ENCODE data around the gene MBNL1.

MBNL1 gene

GRCh38 chr3:152299249-152299976, 30.7 kb downstream of the MBNL1 start:
- no peak for DNase-seq

GRCh38 chr3:152300029-152300731, 31.5 kb downstream of the MBNL1 start:
- no peak for DNase-seq

- DNase-seq, result no peak
Observed at GRCh38 chr3:152301745-152302181, 33.0 kb downstream of the MBNL1 start.

- peak; percentile 50 for DNase-seq
Observed at GRCh38 chr3:152302521-152303021, 33.8 kb downstream of the MBNL1 start.

- no peak for DNase-seq
Observed at GRCh38 chr3:152304160-152304559, 35.4 kb downstream of the MBNL1 start.

- DNase-seq, result no peak
Observed at GRCh38 chr3:152305075-152305474, 36.3 kb downstream of the MBNL1 start.

- DNase-seq, result no peak
Observed at GRCh38 chr3:152307829-152308474, 39.2 kb downstream of the MBNL1 start.

GRCh38 chr3:152308475-152308844, 39.7 kb downstream of the MBNL1 start:
- DNase-seq, result no peak

- no peak for DNase-seq
Observed at GRCh38 chr3:152309031-152309430, 40.3 kb downstream of the MBNL1 start.

- DNase-seq, result no peak
Observed at GRCh38 chr3:152309535-152310307, 41.0 kb downstream of the MBNL1 start.

- DNase-seq, result no peak
Observed at GRCh38 chr3:152313430-152313829, 44.7 kb downstream of the MBNL1 start.

GRCh38 chr3:152313914-152314313, 45.2 kb downstream of the MBNL1 start:
- no peak for DNase-seq

- DNase-seq, result no peak
Observed at GRCh38 chr3:152314677-152315353, 46.1 kb downstream of the MBNL1 start.

- DNase-seq, result no peak
Observed at GRCh38 chr3:152315623-152316022, 46.9 kb downstream of the MBNL1 start.

- DNase-seq, result no peak
Observed at GRCh38 chr3:152316318-152316717, 47.6 kb downstream of the MBNL1 start.

GRCh38 chr3:152317184-152317583, 48.5 kb downstream of the MBNL1 start:
- no peak for DNase-seq

GRCh38 chr3:152317956-152318355, 49.2 kb downstream of the MBNL1 start:
- no peak for DNase-seq

- DNase-seq, result no peak
Observed at GRCh38 chr3:152318512-152318911, 49.8 kb downstream of the MBNL1 start.

- DNase-seq, result no peak
Observed at GRCh38 chr3:152319256-152319655, 50.5 kb downstream of the MBNL1 start.

- DNase-seq, result no peak
Observed at GRCh38 chr3:152319831-152320617, 51.3 kb downstream of the MBNL1 start.

GRCh38 chr3:152321200-152321954, 52.6 kb downstream of the MBNL1 start:
- no peak for DNase-seq

Measured in NCI-H2081 treated with DMSO at 0.1 percent for 48 hours (cell line).